ENCODE data around the gene CDYL.
A peak's percentile ranks its signal among the peaks of the same experiment; 100 is the strongest.

CDYL gene

GRCh38 chr6:4775494-4776130, 592 bp upstream of the CDYL start:
- H3K27ac ChIP-seq (ENCODE audit: low read length) = no peak overlapping the region
- no peak overlapping the region for H3K9ac ChIP-seq (ENCODE audit: low read length)
- H4K20me1 ChIP-seq (ENCODE audit: insufficient read depth, low read length) = peaks cover 26% of the 10 kb centered on the region
- H3K4me1 ChIP-seq (ENCODE audit: low read length) = peaks cover 16% of the 10 kb centered on the region
- TF ChIP-seq CTCF (IDR thresholded peaks at IDR 0.05; ENCODE audit: low read depth, low read length) = no peak
- no peak for TF ChIP-seq EZH2phosphoT487 (IDR thresholded peaks at IDR 0.05; ENCODE audit: low read depth)
- H3K36me3 ChIP-seq (replicated peaks; ENCODE audit: low read depth, low read length) = peaks cover 21% of the 10 kb centered on the region
- H3K9me3 ChIP-seq (ENCODE audit: insufficient read depth, low read length) = peaks cover 16% of the 10 kb centered on the region
- peaks cover 34% of the 10 kb centered on the region for H3K79me2 ChIP-seq (ENCODE audit: low read length)
- H3K4me3 ChIP-seq (ENCODE audit: low read length) = no peak overlapping the region
- H3K27me3 ChIP-seq (ENCODE audit: low read depth, low read length) = no peaks in the 10 kb centered on the region
- H3K4me2 ChIP-seq (ENCODE audit: low read length) = no peak overlapping the region
- no peak overlapping the region for H2AFZ ChIP-seq (ENCODE audit: low read depth, low read length)

- Histone ChIP-seq H3K9me3 (ENCODE audit: insufficient read depth, low read length) (peaks cover 16% of the 10 kb centered on the region), H3K27ac (ENCODE audit: low read length) (peak overlapping the region; percentile 43)
These were observed 539 bp downstream of the CDYL start for GRCh38 chr6:4776493-4777393.

DNA sequence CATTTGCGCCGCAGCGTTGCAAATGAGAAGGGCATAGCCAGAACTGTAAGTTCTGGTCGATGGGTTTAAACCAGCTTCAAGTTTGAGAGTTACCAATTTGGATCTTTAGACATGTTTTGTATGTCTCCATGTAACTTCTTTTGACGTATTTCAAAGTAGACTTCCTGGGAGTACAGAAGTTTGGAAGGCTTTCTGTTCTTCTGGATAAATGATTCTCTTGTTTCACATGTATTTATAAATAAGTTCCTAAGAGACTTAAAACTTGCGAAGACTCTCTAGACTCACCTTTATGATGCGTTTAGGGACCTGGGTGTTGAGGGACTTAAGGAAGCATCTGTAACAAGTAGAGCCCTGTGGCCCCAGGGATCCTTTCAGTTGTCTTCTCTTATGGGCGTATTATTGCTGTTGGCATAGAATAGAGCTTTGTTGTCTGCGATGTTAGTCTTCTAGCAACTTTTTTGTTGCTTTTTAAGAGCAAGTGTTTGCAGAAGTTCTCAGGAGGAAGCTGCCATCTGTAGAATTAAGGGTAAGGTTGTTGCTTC, 1.3 kb downstream of the CDYL start:
- TF ChIP-seq EZH2phosphoT487 (IDR thresholded peaks at IDR 0.05; ENCODE audit: low read depth) (no peak), CTCF (IDR thresholded peaks at IDR 0.05; ENCODE audit: low read depth, low read length) (no peak)
- H3K4me2 ChIP-seq (ENCODE audit: low read length) = peak overlapping the region; percentile 76
- peak overlapping the region; percentile 99 for H3K4me3 ChIP-seq (ENCODE audit: low read length)
- H3K4me1 ChIP-seq (ENCODE audit: low read length) = peaks cover 35% of the 10 kb centered on the region
- peaks cover 21% of the 10 kb centered on the region for H3K36me3 ChIP-seq (replicated peaks; ENCODE audit: low read depth, low read length)
- H3K9me3 ChIP-seq (ENCODE audit: insufficient read depth, low read length) = peaks cover 16% of the 10 kb centered on the region
- no peak overlapping the region for H2AFZ ChIP-seq (ENCODE audit: low read depth, low read length)
- no peaks in the 10 kb centered on the region for H3K27me3 ChIP-seq (ENCODE audit: low read depth, low read length)
- H4K20me1 ChIP-seq (ENCODE audit: insufficient read depth, low read length) = peaks cover 44% of the 10 kb centered on the region
- peaks cover 52% of the 10 kb centered on the region for H3K79me2 ChIP-seq (ENCODE audit: low read length)
- peak overlapping the region; percentile 43 for H3K27ac ChIP-seq (ENCODE audit: low read length)
- H3K9ac ChIP-seq (ENCODE audit: low read length) = peak overlapping the region; percentile 84

More at GRCh38 chr6:4776493-4777393, 539 bp downstream of the CDYL start:
- H3K36me3 ChIP-seq (replicated peaks; ENCODE audit: low read depth, low read length) = peaks cover 21% of the 10 kb centered on the region
- peak overlapping the region; percentile 99 for H3K4me3 ChIP-seq (ENCODE audit: low read length)
- H3K4me1 ChIP-seq (ENCODE audit: low read length) = peaks cover 28% of the 10 kb centered on the region
- no peak for TF ChIP-seq CTCF (IDR thresholded peaks at IDR 0.05; ENCODE audit: low read depth, low read length)
- no peak for TF ChIP-seq EZH2phosphoT487 (IDR thresholded peaks at IDR 0.05; ENCODE audit: low read depth)
- no peak overlapping the region for H2AFZ ChIP-seq (ENCODE audit: low read depth, low read length)
- H4K20me1 ChIP-seq (ENCODE audit: insufficient read depth, low read length) = peaks cover 37% of the 10 kb centered on the region
- H3K9ac ChIP-seq (ENCODE audit: low read length) = peak overlapping the region; percentile 84
- H3K79me2 ChIP-seq (ENCODE audit: low read length) = peaks cover 45% of the 10 kb centered on the region
- no peaks in the 10 kb centered on the region for H3K27me3 ChIP-seq (ENCODE audit: low read depth, low read length)
- H3K4me2 ChIP-seq (ENCODE audit: low read length) = peak overlapping the region; percentile 76

GRCh38 chr6:4778086-4778485, 1.9 kb downstream of the CDYL start:
- Histone ChIP-seq H3K9ac (ENCODE audit: low read length) (peak overlapping the region; percentile 84), H3K27ac (ENCODE audit: low read length) (peak overlapping the region; percentile 43), H3K4me3 (ENCODE audit: low read length) (peak overlapping the region; percentile 99), H3K9me3 (ENCODE audit: insufficient read depth, low read length) (peaks cover 16% of the 10 kb centered on the region), H3K4me2 (ENCODE audit: low read length) (peak overlapping the region; percentile 76), H3K36me3 (replicated peaks; ENCODE audit: low read depth, low read length) (peaks cover 25% of the 10 kb centered on the region), H3K4me1 (ENCODE audit: low read length) (peaks cover 39% of the 10 kb centered on the region), H3K79me2 (ENCODE audit: low read length) (peaks cover 59% of the 10 kb centered on the region), H2AFZ (ENCODE audit: low read depth, low read length) (no peak overlapping the region), H3K27me3 (ENCODE audit: low read depth, low read length) (no peaks in the 10 kb centered on the region), H4K20me1 (ENCODE audit: insufficient read depth, low read length) (peaks cover 49% of the 10 kb centered on the region)
- TF ChIP-seq EZH2phosphoT487 (IDR thresholded peaks at IDR 0.05; ENCODE audit: low read depth) = no peak
- TF ChIP-seq CTCF (IDR thresholded peaks at IDR 0.05; ENCODE audit: low read depth, low read length) = no peak

Measured in OCI-LY3 (cell line).